Chondrocyte (in vitro differentiated cells): Measurements from ENCODE around the gene TTYH3. TPM values are rescaled to one million over a fixed set of nuclear protein-coding genes. Genes with fewer than 3 reads are reported as not detected.

Experiments
- DNase-seq: peaks from one replicate; pipeline ENCODE4 v3.0.0; 2021; ENCODE audit warnings: mixed read lengths, low spot score
- H3K27ac Mint-ChIP-seq: one replicate; pipeline ENCODE4 v1.8.0; 2021; ENCODE audit warnings: mild to moderate bottlenecking, moderate library complexity, mixed read lengths; ENCODE audit not compliant: unreplicated experiment
- H3K27me3 Mint-ChIP-seq: 2 replicates; pipeline ENCODE4 v1.8.0; 2021; ENCODE audit warnings: low read depth, mixed read lengths
- H3K36me3 Mint-ChIP-seq: 2 replicates; pipeline ENCODE4 v1.8.0; 2021; ENCODE audit warnings: low read depth, mixed read lengths
- H3K4me1 Mint-ChIP-seq: 2 replicates; pipeline ENCODE4 v1.8.0; 2021; ENCODE audit warnings: low read depth, mild to moderate bottlenecking, mixed read lengths
- H3K4me3 Mint-ChIP-seq: one replicate; pipeline ENCODE4 v1.8.0; 2021; ENCODE audit warnings: mild to moderate bottlenecking, moderate library complexity, mixed read lengths; ENCODE audit not compliant: unreplicated experiment
- H3K9me3 Mint-ChIP-seq: 2 replicates; pipeline ENCODE4 v1.8.0; 2021; ENCODE audit warnings: low read depth, mixed read lengths
- CTCF ChIP-seq: fragments of 200-600 bp; sonication (generic); IDR thresholded peaks from 2 replicates; pipeline ENCODE4 v1.5.0; 2021; ENCODE audit warnings: antibody characterized with exemption, mild to moderate bottlenecking, moderate library complexity
- total RNA-seq: library from RNA; stranded (reverse); gene quantifications from 3 replicates; pipeline ENCODE4 v1.2.1, GENCODE V29; 2021

Gene TTYH3
- total RNA-seq, 1 donor from 2014 or later, result 196 TPM

GRCh38 chr7:2632733-2633537, 1.1 kb downstream of the TTYH3 start:
- no peaks in the 10 kb centered on the region for H3K36me3 Mint-ChIP-seq
- H3K4me3 Mint-ChIP-seq, result peak overlapping the region; percentile 92
- TF ChIP-seq CTCF, result no peak

GRCh38 chr7:2633538-2634266, 1.9 kb downstream of the TTYH3 start:
- TF ChIP-seq CTCF, result no peak
- H3K4me3 Mint-ChIP-seq, result peak overlapping the region; percentile 92
- peak overlapping the region; percentile 98 for H3K27ac Mint-ChIP-seq
- H3K4me1 Mint-ChIP-seq, result peaks cover 53% of the 10 kb centered on the region
- no peaks in the 10 kb centered on the region for H3K9me3 Mint-ChIP-seq
- H3K27me3 Mint-ChIP-seq, result no peaks in the 10 kb centered on the region
- H3K36me3 Mint-ChIP-seq, result no peaks in the 10 kb centered on the region
- DNase-seq, result no peak

More at GRCh38 chr7:2632733-2633537, 1.1 kb downstream of the TTYH3 start:
- no peak for DNase-seq
- H3K9me3 Mint-ChIP-seq, result no peaks in the 10 kb centered on the region
- H3K27me3 Mint-ChIP-seq, result no peaks in the 10 kb centered on the region
- peak overlapping the region; percentile 98 for H3K27ac Mint-ChIP-seq
- H3K4me1 Mint-ChIP-seq, result peaks cover 46% of the 10 kb centered on the region

GRCh38 chr7:2634267-2635145, 2.7 kb downstream of the TTYH3 start:
- H3K36me3 Mint-ChIP-seq, result no peaks in the 10 kb centered on the region

GRCh38 chr7:2635148-2635668, 3.4 kb downstream of the TTYH3 start:
- Mint-ChIP-seq H3K36me3 (no peaks in the 10 kb centered on the region), H3K27ac (peak overlapping the region; percentile 41), H3K9me3 (no peaks in the 10 kb centered on the region), H3K27me3 (no peaks in the 10 kb centered on the region), H3K4me3 (peak overlapping the region; percentile 22), H3K4me1 (peaks cover 64% of the 10 kb centered on the region)
- no peak for DNase-seq
- TF ChIP-seq CTCF, result no peak

More at GRCh38 chr7:2634267-2635145, 2.7 kb downstream of the TTYH3 start:
- Mint-ChIP-seq H3K4me1 (peaks cover 60% of the 10 kb centered on the region), H3K27ac (peak overlapping the region; percentile 98), H3K27me3 (no peaks in the 10 kb centered on the region), H3K9me3 (no peaks in the 10 kb centered on the region), H3K4me3 (peak overlapping the region; percentile 92)
- no peak for TF ChIP-seq CTCF
- DNase-seq, result no peak
